ENCODE measurements around the gene MACF1. TPM values are rescaled to one million over a fixed set of nuclear protein-coding genes. Genes with fewer than 3 reads are reported as not detected.

The MACF1 gene
- total RNA-seq, 2 donors from 2014 or later: 510 to 525 TPM

- ATAC-seq (no peak), DNase-seq (no peak)
- H3K4me1 Mint-ChIP-seq: peaks cover 11% of the 10 kb centered on the region
- H3K27me3 Mint-ChIP-seq: no peaks in the 10 kb centered on the region
- no peak overlapping the region for H3K27ac Mint-ChIP-seq
- no peaks in the 10 kb centered on the region for H3K9me3 ChIP-seq (ENCODE audit: control insufficient read depth, low read length, poor library complexity, severe bottlenecking)
- H3K4me3 Mint-ChIP-seq: no peak overlapping the region
- peaks cover 3% of the 10 kb centered on the region for H3K36me3 Mint-ChIP-seq (ENCODE audit: low read depth)
Observed at GRCh38 chr1:39168301-39169080, 36.0 kb upstream of the MACF1 start.

GRCh38 chr1:39170731-39171667 lies 33.5 kb upstream of the MACF1 start:
- no peak for DNase-seq
- Mint-ChIP-seq H3K27ac (no peak overlapping the region), H3K27me3 (no peaks in the 10 kb centered on the region), H3K36me3 (ENCODE audit: low read depth) (peaks cover 3% of the 10 kb centered on the region), H3K4me1 (peaks cover 8% of the 10 kb centered on the region), H3K4me3 (no peak overlapping the region)
- no peak for ATAC-seq
- H3K9me3 ChIP-seq (ENCODE audit: control insufficient read depth, low read length, poor library complexity, severe bottlenecking): no peaks in the 10 kb centered on the region

- Mint-ChIP-seq H3K4me1 (peaks cover 8% of the 10 kb centered on the region), H3K4me3 (no peak overlapping the region), H3K27me3 (no peaks in the 10 kb centered on the region), H3K36me3 (ENCODE audit: low read depth) (peaks cover 3% of the 10 kb centered on the region), H3K27ac (peak overlapping the region; percentile 16)
- DNase-seq (no peak), ATAC-seq (no peak)
- no peaks in the 10 kb centered on the region for H3K9me3 ChIP-seq (ENCODE audit: control insufficient read depth, low read length, poor library complexity, severe bottlenecking)
Observed at GRCh38 chr1:39173119-39173994, 31.1 kb upstream of the MACF1 start.

GRCh38 chr1:39173995-39174380 lies 30.5 kb upstream of the MACF1 start:
- no peaks in the 10 kb centered on the region for H3K27me3 Mint-ChIP-seq
- no peak for ATAC-seq
- H3K4me1 Mint-ChIP-seq: peaks cover 6% of the 10 kb centered on the region
- H3K9me3 ChIP-seq (ENCODE audit: control insufficient read depth, low read length, poor library complexity, severe bottlenecking): no peaks in the 10 kb centered on the region
- H3K36me3 Mint-ChIP-seq (ENCODE audit: low read depth): peaks cover under 1% of the 10 kb centered on the region
- H3K4me3 Mint-ChIP-seq: no peak overlapping the region
- no peak for DNase-seq
- H3K27ac Mint-ChIP-seq: peak overlapping the region; percentile 16

DNA sequence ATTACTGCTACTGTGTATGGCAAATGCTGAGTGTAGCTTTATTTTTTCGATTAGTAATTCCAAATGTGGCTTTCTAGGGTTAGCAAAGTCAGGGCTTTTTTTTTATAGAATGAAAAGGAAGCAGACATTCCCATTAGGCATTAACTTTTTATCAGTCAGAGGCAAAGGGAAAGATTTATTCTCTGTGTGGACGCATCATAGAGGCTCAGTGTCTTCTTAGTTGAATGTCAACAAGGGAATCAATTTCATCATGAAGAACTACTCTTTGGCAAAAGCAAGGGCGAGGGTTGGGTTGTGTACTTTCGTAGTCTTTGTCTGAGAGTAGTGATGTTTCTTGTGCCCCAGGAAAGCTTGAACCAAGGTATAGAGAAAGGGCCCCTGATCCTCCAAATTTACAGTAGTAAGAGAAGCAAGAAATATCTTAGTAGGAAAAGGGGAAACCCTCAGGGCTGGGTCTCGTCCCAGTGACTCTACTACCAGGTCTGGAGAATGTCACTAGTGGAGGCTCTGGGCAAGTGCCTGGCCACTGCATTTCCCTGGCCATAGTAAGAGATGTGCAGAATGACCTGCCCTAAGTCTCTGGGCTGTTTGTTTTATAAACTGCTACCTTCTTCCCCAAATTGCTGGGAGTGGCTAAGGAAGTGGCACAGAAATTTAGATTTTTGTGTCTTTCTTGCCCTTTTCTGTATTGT lies 30.0 kb upstream of the MACF1 start:
- no peak for DNase-seq
- Mint-ChIP-seq H3K27ac (no peak overlapping the region), H3K36me3 (ENCODE audit: low read depth) (no peaks in the 10 kb centered on the region), H3K4me1 (peaks cover 6% of the 10 kb centered on the region), H3K27me3 (no peaks in the 10 kb centered on the region), H3K4me3 (no peak overlapping the region)
- ATAC-seq: no peak
- no peaks in the 10 kb centered on the region for H3K9me3 ChIP-seq (ENCODE audit: control insufficient read depth, low read length, poor library complexity, severe bottlenecking)

GRCh38 chr1:39177706-39178105 lies 26.8 kb upstream of the MACF1 start:
- ATAC-seq (no peak), DNase-seq (no peak)
- no peaks in the 10 kb centered on the region for H3K9me3 ChIP-seq (ENCODE audit: control insufficient read depth, low read length, poor library complexity, severe bottlenecking)
- Mint-ChIP-seq H3K27me3 (no peaks in the 10 kb centered on the region), H3K4me1 (peaks cover 2% of the 10 kb centered on the region), H3K27ac (no peak overlapping the region), H3K4me3 (no peak overlapping the region), H3K36me3 (ENCODE audit: low read depth) (no peaks in the 10 kb centered on the region)

DNA sequence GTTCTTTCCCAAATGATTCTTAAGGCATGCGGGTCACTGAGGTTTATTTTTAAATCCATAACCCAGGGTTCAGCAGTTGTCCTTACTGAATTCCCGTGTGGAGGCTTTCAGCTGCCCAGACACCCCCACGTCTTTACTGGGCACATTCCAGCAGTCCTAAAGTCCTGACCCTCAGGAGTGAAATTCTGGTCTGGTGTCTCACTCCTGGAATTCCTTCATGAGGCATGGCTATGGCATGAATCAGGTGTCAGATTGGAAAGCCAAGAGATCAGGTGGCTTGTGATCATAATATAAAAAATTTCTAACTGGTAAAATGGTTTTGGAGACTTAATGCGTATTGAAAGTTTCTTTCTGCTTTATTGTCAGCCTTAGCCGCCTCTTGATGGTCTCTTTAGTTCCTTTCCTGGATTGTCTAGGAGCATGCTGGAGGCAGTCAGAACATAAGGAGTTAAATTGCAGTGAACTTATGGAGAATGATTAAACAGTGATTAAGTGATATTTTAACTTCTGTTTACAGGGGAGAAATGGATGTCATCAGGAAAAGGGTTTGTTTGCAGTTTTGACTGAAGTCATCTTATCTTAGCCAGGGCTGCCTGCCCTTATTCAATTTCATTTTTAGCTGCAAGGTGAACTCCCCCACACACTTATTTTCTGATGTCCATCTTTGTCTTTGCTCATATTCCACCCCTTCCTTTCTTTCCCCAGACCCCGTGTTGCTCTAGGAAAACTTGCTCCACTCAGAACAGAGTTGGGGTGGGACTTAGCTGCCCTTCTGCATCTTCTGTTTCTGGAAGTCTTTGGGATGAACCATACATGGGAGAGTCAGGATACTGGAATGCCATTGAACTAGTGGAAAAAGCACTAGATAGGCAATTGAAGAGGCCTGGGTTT lies 25.7 kb upstream of the MACF1 start:
- Mint-ChIP-seq H3K36me3 (ENCODE audit: low read depth) (no peaks in the 10 kb centered on the region), H3K27ac (peak overlapping the region; percentile 2), H3K4me3 (no peak overlapping the region), H3K4me1 (peaks cover 8% of the 10 kb centered on the region), H3K27me3 (no peaks in the 10 kb centered on the region)
- no peak for ATAC-seq
- H3K9me3 ChIP-seq (ENCODE audit: control insufficient read depth, low read length, poor library complexity, severe bottlenecking): no peaks in the 10 kb centered on the region
- DNase-seq: no peak

- no peak overlapping the region for H3K4me3 Mint-ChIP-seq
- H3K9me3 ChIP-seq (ENCODE audit: control insufficient read depth, low read length, poor library complexity, severe bottlenecking): no peaks in the 10 kb centered on the region
- no peak overlapping the region for H3K27ac Mint-ChIP-seq
- ATAC-seq (no peak), DNase-seq (no peak)
- no peaks in the 10 kb centered on the region for H3K27me3 Mint-ChIP-seq
- H3K4me1 Mint-ChIP-seq: peaks cover 24% of the 10 kb centered on the region
- H3K36me3 Mint-ChIP-seq (ENCODE audit: low read depth): no peaks in the 10 kb centered on the region
Observed at GRCh38 chr1:39181311-39181710, 23.2 kb upstream of the MACF1 start.

GRCh38 chr1:39182804-39183203 lies 21.7 kb upstream of the MACF1 start:
- no peaks in the 10 kb centered on the region for H3K27me3 Mint-ChIP-seq
- H3K4me3 Mint-ChIP-seq: no peak overlapping the region
- ATAC-seq (no peak), DNase-seq (no peak)
- H3K9me3 ChIP-seq (ENCODE audit: control insufficient read depth, low read length, poor library complexity, severe bottlenecking): no peaks in the 10 kb centered on the region
- no peaks in the 10 kb centered on the region for H3K36me3 Mint-ChIP-seq (ENCODE audit: low read depth)
- H3K27ac Mint-ChIP-seq: peak overlapping the region; percentile 98
- peaks cover 27% of the 10 kb centered on the region for H3K4me1 Mint-ChIP-seq

- H3K4me3 Mint-ChIP-seq: peak overlapping the region; percentile 74
Observed at GRCh38 chr1:39183503-39184353, 20.8 kb upstream of the MACF1 start.

DNA sequence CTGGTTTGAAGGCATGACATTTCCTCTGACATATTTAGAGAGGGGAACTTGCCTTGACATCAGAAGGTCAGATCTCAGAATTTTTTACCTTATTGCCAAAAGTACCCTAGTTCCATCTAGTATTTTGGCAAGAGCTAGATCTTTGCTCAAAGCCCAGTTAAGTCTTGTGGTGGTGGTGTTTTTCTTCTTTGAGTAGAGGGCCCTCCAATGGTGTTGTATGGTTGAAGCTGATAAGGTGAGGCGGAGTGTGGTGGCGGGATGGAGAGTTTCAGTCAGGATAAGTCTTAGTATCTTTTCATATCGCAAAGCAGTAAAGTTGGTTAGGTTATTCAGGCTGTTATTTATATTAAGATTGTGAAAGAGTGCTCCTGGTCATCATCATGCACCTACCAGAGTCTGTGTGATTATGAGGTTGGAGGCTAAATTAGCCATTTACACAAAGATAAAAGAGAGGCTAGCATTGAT lies 20.1 kb upstream of the MACF1 start:
- no peaks in the 10 kb centered on the region for H3K9me3 ChIP-seq (ENCODE audit: control insufficient read depth, low read length, poor library complexity, severe bottlenecking)
- Mint-ChIP-seq H3K27ac (peak overlapping the region; percentile 98), H3K27me3 (no peaks in the 10 kb centered on the region), H3K36me3 (ENCODE audit: low read depth) (no peaks in the 10 kb centered on the region), H3K4me3 (no peak overlapping the region), H3K4me1 (peaks cover 30% of the 10 kb centered on the region)
- no peak for ATAC-seq
- no peak for DNase-seq

More at GRCh38 chr1:39183503-39184353, 20.8 kb upstream of the MACF1 start:
- no peaks in the 10 kb centered on the region for H3K9me3 ChIP-seq (ENCODE audit: control insufficient read depth, low read length, poor library complexity, severe bottlenecking)
- Mint-ChIP-seq H3K36me3 (ENCODE audit: low read depth) (no peaks in the 10 kb centered on the region), H3K4me1 (peaks cover 27% of the 10 kb centered on the region), H3K27me3 (no peaks in the 10 kb centered on the region), H3K27ac (peak overlapping the region; percentile 98)
- peak; percentile 91 for ATAC-seq
- peak; percentile 55 to 74 (median 60) for DNase-seq

Data from T-helper 17 cell (primary cell).